GM21717 (cell line): ENCODE measurements around the gene APOD.
"Not testable (repeated sequence)": the region's sequence is repeated elsewhere in the genome, so short reads cannot be mapped to it uniquely, and the experiment has no call there.

ENCODE experiments used
- ATAC-seq: cut with Tn5 transposase; IDR thresholded peaks from one replicate; pipeline ENCODE4 v1.9.1; 2021; ENCODE audit warnings: mild to moderate bottlenecking, moderate library complexity; ENCODE audit not compliant: unreplicated experiment

APOD gene

GRCh38 chr3:195617784-195618659, 34.3 kb upstream of the APOD start:
- not testable (repeated sequence) for ATAC-seq

GRCh38 chr3:195617134-195617533, 33.4 kb upstream of the APOD start:
- ATAC-seq = not testable (repeated sequence)

- no peak for ATAC-seq
Observed at GRCh38 chr3:195616681-195617080, 32.9 kb upstream of the APOD start.

GRCh38 chr3:195615952-195616537, 32.3 kb upstream of the APOD start:
- ATAC-seq = not testable (repeated sequence)

- not testable (repeated sequence) for ATAC-seq
Observed at GRCh38 chr3:195614672-195615504, 31.1 kb upstream of the APOD start.

GRCh38 chr3:195613468-195614069, 29.8 kb upstream of the APOD start:
- ATAC-seq = no peak

GRCh38 chr3:195612075-195612800, 28.5 kb upstream of the APOD start:
- ATAC-seq = no peak

GRCh38 chr3:195609229-195609628, 25.5 kb upstream of the APOD start:
- ATAC-seq = no peak

- ATAC-seq = not testable (repeated sequence)
Observed at GRCh38 chr3:195601785-195602184, 18.0 kb upstream of the APOD start.

DNA sequence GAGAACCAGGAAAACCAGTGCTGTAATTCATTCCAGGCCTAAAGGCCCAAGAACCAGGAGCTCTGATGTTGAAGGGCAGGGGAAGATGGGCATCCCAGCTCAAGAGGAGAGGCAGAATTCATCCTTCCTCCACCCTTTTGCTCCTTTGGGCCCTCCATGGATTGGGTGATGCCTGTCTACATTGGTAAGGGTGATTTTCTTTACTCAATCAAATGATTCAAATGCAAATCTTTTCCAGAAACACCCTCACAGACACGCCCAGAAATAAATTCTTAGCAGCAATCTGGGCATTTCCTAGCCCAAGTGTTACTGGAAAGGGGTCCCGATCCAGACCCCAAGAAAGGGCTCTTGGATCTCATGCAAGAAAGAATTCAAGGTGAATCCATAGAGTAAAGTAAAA, 17.6 kb upstream of the APOD start:
- no peak for ATAC-seq

DNA sequence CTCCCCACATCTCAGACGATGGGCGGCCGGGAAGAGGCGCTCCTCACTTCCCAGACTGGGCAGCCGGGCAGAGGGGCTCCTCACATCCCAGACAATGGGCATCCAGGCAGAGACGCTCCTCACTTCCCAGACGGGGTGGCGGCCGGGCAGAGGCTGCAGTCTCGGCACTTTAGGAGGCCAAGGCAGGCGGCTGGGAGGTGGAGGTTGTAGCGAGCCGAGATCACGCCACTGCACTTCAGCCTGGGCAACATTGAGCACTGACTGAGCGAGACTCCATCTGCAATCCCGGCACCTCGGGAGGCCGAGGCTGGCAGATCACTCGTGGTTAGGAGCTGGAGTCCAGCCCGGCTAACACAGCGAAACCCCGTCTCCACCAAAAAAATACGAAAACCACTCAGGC, 16.2 kb upstream of the APOD start:
- not testable (repeated sequence) for ATAC-seq

- ATAC-seq = not testable (repeated sequence)
Observed at GRCh38 chr3:195599516-195599915, 15.8 kb upstream of the APOD start.

- ATAC-seq = no peak
Observed at GRCh38 chr3:195597848-195598247, 14.1 kb upstream of the APOD start.

DNA sequence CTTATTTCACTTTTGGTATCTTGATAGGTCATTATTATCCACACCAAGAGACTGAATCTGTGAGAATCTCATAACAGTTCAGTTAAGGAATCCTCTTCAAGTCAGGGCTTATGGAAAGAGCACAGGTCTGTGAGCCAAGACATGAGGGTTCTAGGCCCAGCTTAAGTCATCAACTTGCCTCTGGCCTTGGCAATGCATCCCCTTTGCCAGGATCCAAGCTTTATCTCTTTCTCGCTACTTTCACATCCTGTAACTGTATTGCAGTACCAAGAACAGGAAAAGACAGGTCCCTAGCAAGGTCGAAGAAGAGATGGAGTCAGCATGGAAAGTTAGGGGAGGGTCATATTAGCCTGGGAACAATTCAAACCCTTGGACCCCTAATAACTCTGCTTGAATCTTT, 13.5 kb upstream of the APOD start:
- no peak for ATAC-seq

GRCh38 chr3:195596765-195597171, 13.0 kb upstream of the APOD start:
- no peak for ATAC-seq

DNA sequence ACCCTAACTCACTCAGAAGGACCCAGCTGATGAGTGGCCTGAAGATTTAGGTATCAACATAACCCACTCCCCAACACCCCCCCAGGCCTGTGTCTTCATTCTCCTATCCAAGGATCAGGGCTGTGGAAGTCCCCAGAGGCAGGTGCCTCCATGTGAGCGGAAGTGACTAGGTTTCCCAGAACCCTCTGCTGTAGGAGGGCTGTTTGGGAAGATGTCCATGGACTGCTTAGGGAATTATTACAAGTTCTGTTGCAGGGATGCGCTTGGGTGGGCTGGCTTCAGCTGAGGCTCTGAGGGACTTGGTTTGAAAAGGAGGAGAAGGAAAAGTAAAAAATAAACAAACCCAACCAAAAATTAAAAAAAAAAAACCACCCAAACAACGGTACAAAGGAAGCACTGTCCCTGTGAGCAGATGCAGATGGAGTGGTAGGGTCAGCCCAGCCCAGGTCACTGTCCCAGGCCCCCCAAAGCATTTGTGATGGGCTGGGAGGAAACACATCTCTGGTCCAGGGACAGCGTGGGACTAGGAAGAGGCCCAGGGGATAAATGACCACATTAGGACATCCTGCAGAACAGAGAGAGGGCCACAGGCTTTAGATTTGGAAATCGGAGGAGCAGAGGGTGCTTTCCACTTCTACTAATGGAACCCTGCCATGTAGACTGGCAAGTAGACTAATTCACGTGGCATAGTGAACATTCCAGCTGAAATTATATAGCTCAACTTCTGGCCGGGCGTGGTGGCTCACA, 12.2 kb upstream of the APOD start:
- ATAC-seq = no peak

- ATAC-seq = no peak
Observed at GRCh38 chr3:195591852-195592251, 8.1 kb upstream of the APOD start.

DNA sequence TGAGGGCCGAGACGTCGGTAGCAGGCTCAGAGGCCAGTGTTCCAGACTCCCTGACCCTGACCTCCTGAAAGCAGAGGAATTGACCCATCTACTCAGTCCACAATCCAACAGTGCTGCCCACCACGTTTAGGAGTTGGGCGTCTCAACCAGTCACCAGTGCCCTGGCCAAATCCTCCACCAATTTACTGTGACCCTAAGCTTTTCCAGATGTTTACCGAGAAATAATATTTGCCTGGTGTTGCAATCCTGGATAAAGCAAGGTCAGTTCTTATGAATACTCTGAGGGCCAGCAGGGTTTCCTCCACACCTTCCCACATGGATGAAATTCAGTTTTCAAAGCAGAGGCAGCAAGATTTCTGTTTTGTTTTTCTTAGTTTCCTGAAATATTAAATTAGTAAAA, 7.5 kb upstream of the APOD start:
- ATAC-seq = no peak

GRCh38 chr3:195590381-195590780, 6.6 kb upstream of the APOD start:
- not testable (repeated sequence) for ATAC-seq

- ATAC-seq = not testable (repeated sequence)
Observed at GRCh38 chr3:195589796-195590195, 6.1 kb upstream of the APOD start.
